H9 (cell line): ENCODE results near the gene NHERF2. TPM values are rescaled to one million over a fixed set of nuclear protein-coding genes. Genes with fewer than 3 reads are reported as not detected.

Experiments
- DNase-seq: peaks from one replicate; pipeline ENCODE4 v3.0.0-alpha.2; 2017
- H2AFZ ChIP-seq: one replicate; pipeline ENCODE4 v1.6.1; 2013; ENCODE audit warnings: mild to moderate bottlenecking, low read length, control low read depth, moderate library complexity
- H2AK5ac ChIP-seq: 2 replicates; pipeline ENCODE4 v1.6.1; 2013; ENCODE audit warnings: low read length, control low read depth, mixed read lengths; ENCODE audit not compliant: insufficient read length
- H2BK120ac ChIP-seq: one replicate; pipeline ENCODE4 v1.6.1; 2013; ENCODE audit warnings: low read depth, mild to moderate bottlenecking, low read length, control low read depth, inconsistent platforms; ENCODE audit not compliant: poor library complexity, severe bottlenecking
- H2BK12ac ChIP-seq: 2 replicates; pipeline ENCODE4 v1.6.1; 2013; ENCODE audit warnings: low read length, control low read depth, mixed read lengths, low read depth; ENCODE audit not compliant: insufficient read length
- H2BK15ac ChIP-seq: 2 replicates; pipeline ENCODE4 v1.6.1; 2013; ENCODE audit warnings: low read depth, low read length, control low read depth
- H2BK20ac ChIP-seq: one replicate; pipeline ENCODE4 v1.6.1; 2013; ENCODE audit warnings: low read depth, mild to moderate bottlenecking, low read length, control low read depth, inconsistent platforms; ENCODE audit not compliant: poor library complexity, severe bottlenecking
- H2BK5ac ChIP-seq: 2 replicates; pipeline ENCODE4 v1.6.1; 2013; ENCODE audit warnings: low read length, control low read depth, mixed read lengths; ENCODE audit not compliant: insufficient read length
- H3K14ac ChIP-seq: 2 replicates; pipeline ENCODE4 v1.6.1; 2013; ENCODE audit warnings: low read length, control low read depth; ENCODE audit not compliant: insufficient read depth
- H3K18ac ChIP-seq: 2 replicates; pipeline ENCODE4 v1.6.1; 2013; ENCODE audit warnings: low read depth, mild to moderate bottlenecking, mixed read lengths, low read length, control low read depth; ENCODE audit not compliant: insufficient read length
- H3K23ac ChIP-seq: 2 replicates; pipeline ENCODE4 v1.6.1; 2013; ENCODE audit warnings: low read length, control low read depth, mixed read lengths, low read depth; ENCODE audit not compliant: insufficient read length
- H3K23me2 ChIP-seq: 2 replicates; pipeline ENCODE4 v1.6.1; 2013; ENCODE audit warnings: low read depth, mild to moderate bottlenecking, mixed read lengths, low read length, control low read depth; ENCODE audit not compliant: insufficient read length, poor library complexity, severe bottlenecking
- H3K27ac ChIP-seq: 2 replicates; pipeline ENCODE4 v1.5.1; 2013; ENCODE audit warnings: low read length, control low read depth, mixed read lengths, low read depth; ENCODE audit not compliant: insufficient read length
- H3K27me3 ChIP-seq: 2 replicates; pipeline ENCODE4 v1.6.1; 2013; ENCODE audit warnings: low read length, control low read depth, inconsistent platforms; ENCODE audit not compliant: insufficient read depth
- H3K4ac ChIP-seq: 2 replicates; pipeline ENCODE4 v1.6.1; 2013; ENCODE audit warnings: low read depth, mild to moderate bottlenecking, control low read depth, inconsistent platforms, low read length, moderate library complexity
- H3K4me1 ChIP-seq: 2 replicates; pipeline ENCODE4 v1.6.1; 2013; ENCODE audit warnings: low read length, control low read depth, inconsistent platforms; ENCODE audit not compliant: insufficient read depth
- H3K4me2 ChIP-seq: 2 replicates; pipeline ENCODE4 v1.6.1; 2013; ENCODE audit warnings: low read length, control low read depth, mixed read lengths; ENCODE audit not compliant: insufficient read length, insufficient read depth
- H3K56ac ChIP-seq: 2 replicates; pipeline ENCODE4 v1.6.1; 2013; ENCODE audit warnings: low read depth, mild to moderate bottlenecking, mixed read lengths, low read length, control low read depth; ENCODE audit not compliant: insufficient read length
- H3K79me1 ChIP-seq: 2 replicates; pipeline ENCODE4 v1.6.1; 2013; ENCODE audit warnings: low read depth, mild to moderate bottlenecking, moderate library complexity, low read length, control low read depth, inconsistent platforms; ENCODE audit not compliant: insufficient read depth, poor library complexity, severe bottlenecking
- H3K79me2 ChIP-seq: 2 replicates; pipeline ENCODE4 v1.6.1; 2013; ENCODE audit warnings: low read length, control low read depth, inconsistent platforms; ENCODE audit not compliant: insufficient read depth
- H3K9ac ChIP-seq: 2 replicates; pipeline ENCODE4 v1.6.1; 2013; ENCODE audit warnings: low read length, control low read depth, mixed read lengths; ENCODE audit not compliant: insufficient read length; ENCODE audit errors: extremely low read depth
- H3K9me3 ChIP-seq: one replicate; pipeline ENCODE4 v1.6.1; 2013; ENCODE audit warnings: low read depth, low read length, inconsistent platforms; ENCODE audit not compliant: control insufficient read depth
- H3T11ph ChIP-seq: one replicate; pipeline ENCODE4 v1.6.1; 2013; ENCODE audit warnings: mild to moderate bottlenecking, low read length, control low read depth, inconsistent platforms
- H4K20me1 ChIP-seq: one replicate; pipeline ENCODE4 v1.6.1; 2013; ENCODE audit not compliant: control insufficient read depth, insufficient read length, insufficient read depth
- H4K5ac ChIP-seq: 2 replicates; pipeline ENCODE4 v1.6.1; 2013; ENCODE audit warnings: low read depth, mild to moderate bottlenecking, mixed read lengths, low read length, control low read depth; ENCODE audit not compliant: insufficient read length
- H4K8ac ChIP-seq: replicated peaks from 2 replicates; pipeline ENCODE4 v1.6.1; 2013; ENCODE audit warnings: low read length, control low read depth, mixed read lengths, low read depth; ENCODE audit not compliant: insufficient read length
- H4K91ac ChIP-seq: 2 replicates; pipeline ENCODE4 v1.6.1; 2013; ENCODE audit warnings: low read depth, mild to moderate bottlenecking, moderate library complexity, mixed read lengths, low read length, control low read depth; ENCODE audit not compliant: insufficient read length
- H3K27ac Mint-ChIP-seq, 3 experiments: 2 replicates in 2 of 3; 3 replicates in 1 of 3; pipeline ENCODE4 v1.8.0; 2020 to 2021; ENCODE audit warnings: mixed read lengths in 3 of 3, mild to moderate bottlenecking in 1 of 3, moderate library complexity in 1 of 3
- H3K27me3 Mint-ChIP-seq: 2 replicates; pipeline ENCODE4 v1.8.0; 2021; ENCODE audit warnings: low read depth, mild to moderate bottlenecking, moderate library complexity, mixed read lengths
- H3K36me3 Mint-ChIP-seq, 3 experiments: 2 replicates in 2 of 3; 3 replicates in 1 of 3; pipeline ENCODE4 v1.8.0; 2020 to 2021; ENCODE audit warnings: low read depth in 3 of 3, mixed read lengths in 3 of 3; ENCODE audit not compliant: insufficient read depth in 1 of 3
- H3K4me1 Mint-ChIP-seq, 2 experiments: 2 replicates each; pipeline ENCODE4 v1.8.0; 2020; ENCODE audit warnings: mixed read lengths in 2 of 2
- H3K4me3 Mint-ChIP-seq, 2 experiments: 2 replicates in 1 of 2; 3 replicates in 1 of 2; pipeline ENCODE4 v1.8.0; 2020 to 2021; ENCODE audit warnings: mild to moderate bottlenecking in 2 of 2, mixed read lengths in 2 of 2, moderate library complexity in 1 of 2
- H3K9me3 Mint-ChIP-seq, 2 experiments: 2 replicates in 1 of 2; 3 replicates in 1 of 2; pipeline ENCODE4 v1.8.0; 2020; ENCODE audit warnings: mild to moderate bottlenecking in 2 of 2, mixed read lengths in 2 of 2, moderate library complexity in 1 of 2
- WGBS: extraction: QIAGEN DNeasy Blood & Tissue Kit; methylation state at CpG from one replicate; pipeline ENCODE4 v1.1.7; 2013; ENCODE audit warnings: missing lambda C conversion rate, low lambda C conversion rate, mixed read lengths; ENCODE audit not compliant: insufficient read length; ENCODE audit errors: extremely low coverage; 5-methylcytosine and 5-hydroxymethylcytosine counted together
- total RNA-seq: library from RNA; stranded (reverse); gene quantifications from 2 replicates; pipeline ENCODE4 v1.2.1, GENCODE V29; 2021
- TF ChIP-seq, protein P1 (sequence below): fragments of 200-600 bp; sonication (generic); conservative IDR thresholded peaks from 3 replicates; pipeline ENCODE4 v1.8.0; 2021; ENCODE audit warnings: antibody characterized with exemption, mild to moderate bottlenecking

The NHERF2 gene
- total RNA-seq, 1 experiment from 2014 or later = 15.3 TPM

DNA sequence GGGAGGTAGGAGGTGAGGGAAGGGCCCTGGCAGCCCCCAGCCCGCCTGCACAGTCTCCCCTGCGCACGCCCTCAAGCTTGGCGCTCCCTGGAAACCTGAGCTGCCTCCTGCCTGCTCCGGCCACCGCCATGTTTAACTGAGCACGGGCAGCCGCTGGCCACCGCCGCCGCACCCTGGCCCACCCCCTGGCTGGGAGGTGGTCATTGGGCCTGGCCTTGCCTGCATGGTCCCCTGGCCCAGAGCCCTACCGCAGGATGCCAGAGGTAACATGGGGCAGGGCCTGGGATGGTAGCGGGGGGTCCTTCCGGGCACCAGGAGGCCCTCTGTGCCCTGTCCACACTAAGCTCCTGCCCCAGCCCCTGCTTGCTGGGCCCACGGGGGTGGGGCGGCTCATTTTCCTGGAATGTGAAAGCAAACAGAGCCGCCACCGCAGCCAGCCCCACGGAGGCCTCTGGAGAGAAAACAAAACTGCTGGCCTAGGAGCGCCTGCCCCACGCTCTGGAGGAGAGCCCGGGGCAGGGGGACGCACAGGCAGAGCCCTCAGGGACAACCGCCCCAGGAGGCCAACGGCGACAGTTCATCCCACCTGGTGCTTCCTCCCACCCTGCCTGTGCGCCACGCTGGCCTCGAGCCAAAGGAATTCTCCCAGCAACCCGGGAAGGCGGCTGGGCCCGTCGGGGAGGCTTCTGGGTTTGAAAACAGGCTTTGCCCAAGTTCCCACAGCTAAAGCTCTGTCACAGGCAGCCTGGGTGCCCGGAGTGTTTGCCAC, 8.9 kb downstream of the NHERF2 start:
- Histone ChIP-seq H4K20me1 (no peaks in the 10 kb centered on the region), H2BK15ac (no peak overlapping the region), H3K23ac (no peak overlapping the region), H2BK12ac (no peak overlapping the region), H3K4me1 (no peaks in the 10 kb centered on the region), H4K5ac (no peak overlapping the region), H3K9me3 (no peaks in the 10 kb centered on the region), H3K79me2 (no peaks in the 10 kb centered on the region), H3K4me2 (no peak overlapping the region), H2AFZ (no peak overlapping the region), H3K14ac (no peak overlapping the region), H2AK5ac (no peak overlapping the region), H2BK20ac (no peak overlapping the region), H3K9ac (no peak overlapping the region), H2BK5ac (no peak overlapping the region), H2BK120ac (no peak overlapping the region), H3K56ac (no peak overlapping the region), H3K23me2 (no peaks in the 10 kb centered on the region), H4K91ac (no peak overlapping the region), H4K8ac (no peak overlapping the region), H3K27ac (no peak overlapping the region), H3T11ph (no peak overlapping the region), H3K27me3 (no peaks in the 10 kb centered on the region), H3K18ac (no peak overlapping the region), H3K4ac (no peak overlapping the region), H3K79me1 (no peaks in the 10 kb centered on the region)
- no peaks in the 10 kb centered on the region for H3K9me3 Mint-ChIP-seq
- no CpG with 5 or more reads among the region's 34 CpGs for WGBS
- H3K27me3 Mint-ChIP-seq = no peaks in the 10 kb centered on the region
- no peak for DNase-seq
- no peaks in the 10 kb centered on the region; a peak in 2 of 7 replicates for H3K36me3 Mint-ChIP-seq
- no peak overlapping the region for H3K27ac Mint-ChIP-seq
- TF ChIP-seq, protein P1, sequence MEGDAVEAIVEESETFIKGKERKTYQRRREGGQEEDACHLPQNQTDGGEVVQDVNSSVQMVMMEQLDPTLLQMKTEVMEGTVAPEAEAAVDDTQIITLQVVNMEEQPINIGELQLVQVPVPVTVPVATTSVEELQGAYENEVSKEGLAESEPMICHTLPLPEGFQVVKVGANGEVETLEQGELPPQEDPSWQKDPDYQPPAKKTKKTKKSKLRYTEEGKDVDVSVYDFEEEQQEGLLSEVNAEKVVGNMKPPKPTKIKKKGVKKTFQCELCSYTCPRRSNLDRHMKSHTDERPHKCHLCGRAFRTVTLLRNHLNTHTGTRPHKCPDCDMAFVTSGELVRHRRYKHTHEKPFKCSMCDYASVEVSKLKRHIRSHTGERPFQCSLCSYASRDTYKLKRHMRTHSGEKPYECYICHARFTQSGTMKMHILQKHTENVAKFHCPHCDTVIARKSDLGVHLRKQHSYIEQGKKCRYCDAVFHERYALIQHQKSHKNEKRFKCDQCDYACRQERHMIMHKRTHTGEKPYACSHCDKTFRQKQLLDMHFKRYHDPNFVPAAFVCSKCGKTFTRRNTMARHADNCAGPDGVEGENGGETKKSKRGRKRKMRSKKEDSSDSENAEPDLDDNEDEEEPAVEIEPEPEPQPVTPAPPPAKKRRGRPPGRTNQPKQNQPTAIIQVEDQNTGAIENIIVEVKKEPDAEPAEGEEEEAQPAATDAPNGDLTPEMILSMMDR = no peak
- peaks cover 7 to 9% of the 10 kb centered on the region in 2 experiments for H3K4me1 Mint-ChIP-seq
- no peak overlapping the region for H3K4me3 Mint-ChIP-seq
